ENCODE measurements around the gene SPON1.
"Not testable (repeated sequence)": the region's sequence is repeated elsewhere in the genome, so short reads cannot be mapped to it uniquely, and the experiment has no call there.

SPON1 gene

GRCh38 chr11:14252501-14252900 is 290.0 kb downstream of the SPON1 start:
- not testable (repeated sequence) for DNase-seq

DNA sequence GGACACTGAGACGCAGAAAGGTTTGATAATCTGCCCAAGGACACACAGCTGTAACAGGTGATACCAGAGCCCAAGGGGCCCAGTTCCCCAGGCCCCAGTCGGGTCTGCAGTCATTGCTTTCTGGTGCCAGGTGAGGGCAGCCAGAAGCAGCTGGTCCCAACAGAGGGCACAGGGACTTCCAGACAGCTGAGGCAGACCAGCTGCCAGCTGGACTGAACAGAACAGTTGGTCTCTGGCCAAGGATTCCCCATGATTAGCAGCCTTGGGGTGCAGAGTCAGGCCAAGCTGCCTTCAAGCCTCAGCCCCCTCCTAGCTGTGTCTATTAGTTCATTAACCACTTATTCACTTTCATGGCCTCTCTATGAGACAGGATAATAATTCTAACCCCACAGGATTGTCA is 290.9 kb downstream of the SPON1 start:
- no peak for DNase-seq

DNA sequence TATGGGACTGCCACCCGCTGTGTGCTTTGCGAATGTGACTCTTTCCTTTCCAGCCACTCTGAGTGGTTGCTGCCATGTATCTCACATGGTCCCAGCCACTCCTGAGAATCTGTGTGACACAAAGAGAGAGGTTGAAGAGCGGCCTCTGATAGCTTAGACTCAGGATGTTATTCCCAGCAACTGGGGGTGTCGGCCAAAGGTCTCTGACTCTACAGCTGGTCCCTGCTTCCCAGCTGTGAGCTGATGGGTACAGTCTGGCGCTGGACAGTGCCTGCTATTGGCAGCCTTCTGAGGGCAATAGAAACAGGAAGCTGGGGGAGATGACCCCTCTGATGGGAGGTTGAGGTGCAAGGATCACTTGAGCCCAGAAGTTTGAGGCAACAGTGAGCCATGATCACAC is 291.3 kb downstream of the SPON1 start:
- no peak for DNase-seq

DNA sequence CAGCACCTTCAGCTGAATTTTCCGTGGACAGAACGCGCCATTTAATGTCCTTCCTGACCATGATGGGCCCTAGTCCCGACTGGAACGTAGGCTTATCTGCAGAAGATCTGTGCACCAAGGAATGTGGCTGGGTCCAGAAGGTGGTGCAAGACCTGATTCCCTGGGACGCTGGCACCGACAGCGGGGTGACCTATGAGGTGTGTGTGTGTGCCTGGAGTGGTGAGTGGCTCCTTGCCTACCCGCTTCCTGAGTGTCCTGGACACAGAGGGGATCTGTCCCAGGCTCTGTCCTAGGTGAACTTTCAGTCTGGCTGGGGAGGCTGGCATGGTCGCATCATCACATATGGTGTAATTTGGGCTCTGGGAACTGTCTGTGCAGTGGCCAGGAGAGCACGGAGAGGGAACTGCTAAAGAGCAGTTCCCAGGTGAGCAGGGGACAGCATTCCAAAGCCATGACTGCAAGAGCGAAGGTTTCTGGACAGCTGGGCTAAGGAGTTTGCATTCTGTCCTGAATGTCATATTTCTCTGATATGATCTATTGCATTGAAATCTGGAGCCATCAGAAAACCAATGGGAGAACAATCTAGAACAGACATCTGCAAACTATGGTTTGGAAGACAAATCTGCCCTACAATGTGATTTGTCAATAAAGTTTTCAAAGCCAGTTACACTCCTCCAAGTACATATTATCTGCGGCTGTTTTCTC is 292.2 kb downstream of the SPON1 start:
- no peak for DNase-seq

- no peak for DNase-seq
These were observed 292.7 kb downstream of the SPON1 start for GRCh38 chr11:14255238-14255534.

DNA sequence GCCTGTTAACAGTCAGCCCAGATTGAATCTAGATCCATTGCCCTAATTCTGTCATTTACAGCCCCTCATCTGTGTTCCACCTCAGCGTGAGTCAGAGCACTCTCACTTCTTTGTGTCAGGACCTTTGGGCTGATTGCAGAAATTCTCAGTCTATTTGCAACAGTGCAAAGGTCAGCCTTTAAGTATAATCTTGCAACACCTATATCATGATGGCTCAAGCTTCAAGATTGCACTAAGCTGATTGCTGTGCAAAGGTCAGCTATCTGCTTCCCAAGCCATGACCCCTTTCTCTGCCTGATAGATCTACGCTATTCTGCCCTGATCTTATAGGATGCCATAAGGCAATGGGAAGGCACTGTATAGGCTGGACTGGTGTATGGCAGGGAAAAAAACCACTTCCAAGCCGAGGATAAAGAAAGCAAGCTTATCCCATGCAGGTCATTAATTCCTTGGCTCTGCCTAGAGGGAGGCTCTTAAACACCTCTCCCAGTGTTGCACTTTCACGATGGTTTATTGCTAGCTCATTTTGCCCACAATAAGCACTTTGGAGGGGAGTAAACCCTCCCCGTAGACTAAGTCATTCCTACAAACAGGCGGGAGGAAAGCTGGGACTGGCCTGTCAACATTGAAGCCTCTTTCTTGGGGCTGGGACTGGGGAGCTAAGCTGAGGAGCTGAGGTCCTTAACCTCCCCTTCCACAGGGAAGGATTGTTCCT is 295.9 kb downstream of the SPON1 start:
- DNase-seq: no peak

- no peak for DNase-seq
These were observed 296.8 kb downstream of the SPON1 start for GRCh38 chr11:14259186-14259784.

DNA sequence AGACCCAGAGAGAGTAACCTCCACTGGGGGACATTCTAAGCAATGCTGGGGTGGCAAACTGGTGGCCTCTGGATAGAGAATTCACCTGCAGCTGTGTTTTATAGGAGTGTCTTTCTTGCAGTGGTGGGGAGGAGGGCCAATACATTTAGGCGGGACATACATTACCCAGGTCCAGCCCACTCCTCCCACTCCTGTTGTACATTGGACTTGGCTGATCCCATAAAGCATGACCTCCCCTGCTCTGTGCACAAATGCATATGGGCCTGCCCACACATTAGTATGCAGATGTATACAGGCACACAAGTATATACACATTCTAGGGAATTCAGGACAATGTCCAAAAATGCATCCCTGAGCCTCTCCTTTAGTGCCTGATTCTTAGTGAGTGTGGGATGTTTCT is 297.4 kb downstream of the SPON1 start:
- DNase-seq: no peak

DNA sequence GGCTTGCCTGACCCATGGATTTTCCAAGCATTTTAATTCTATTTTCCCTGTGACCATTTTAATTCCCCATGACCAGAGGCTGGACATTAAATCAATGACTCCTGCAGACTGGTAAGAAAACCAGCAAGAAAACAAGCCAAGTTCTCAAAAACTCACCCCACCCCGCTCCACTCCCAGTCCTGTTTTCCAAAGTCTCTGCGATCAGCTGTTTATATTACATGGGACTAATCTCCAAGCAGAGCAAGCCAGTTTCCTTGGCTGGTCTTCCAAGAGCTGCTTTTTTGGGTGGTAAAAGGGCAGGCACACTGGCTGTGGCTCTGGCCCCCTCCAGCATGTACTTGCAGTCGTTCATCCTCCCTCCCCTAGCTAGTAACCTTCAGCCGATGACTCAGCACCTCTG is 298.5 kb downstream of the SPON1 start:
- no peak for DNase-seq

DNA sequence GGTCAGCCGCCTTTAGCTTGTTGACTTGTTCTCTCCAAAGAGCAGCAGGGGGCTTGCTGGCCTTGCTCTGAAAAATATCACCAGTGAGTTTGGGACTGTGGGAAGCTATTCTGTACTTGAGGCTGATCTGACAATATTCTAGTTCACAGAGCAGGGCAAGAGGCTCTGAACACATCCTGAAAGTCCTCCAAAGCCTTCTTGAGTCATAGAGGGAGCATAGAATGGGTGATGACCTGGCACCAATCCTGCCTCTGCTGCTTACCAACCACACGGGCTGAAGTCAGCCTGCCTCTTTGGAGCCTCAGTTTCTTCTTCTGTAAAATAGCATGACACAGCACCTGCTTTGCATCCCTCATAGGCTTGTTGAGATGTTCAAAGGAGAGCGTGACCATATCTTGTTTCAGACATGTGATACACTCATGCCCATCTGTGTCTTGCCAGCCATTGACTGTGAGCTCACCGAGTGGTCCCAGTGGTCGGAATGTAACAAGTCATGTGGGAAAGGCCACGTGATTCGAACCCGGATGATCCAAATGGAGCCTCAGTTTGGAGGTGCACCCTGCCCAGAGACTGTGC is 299.8 kb downstream of the SPON1 start:
- DNase-seq: no peak

DNA sequence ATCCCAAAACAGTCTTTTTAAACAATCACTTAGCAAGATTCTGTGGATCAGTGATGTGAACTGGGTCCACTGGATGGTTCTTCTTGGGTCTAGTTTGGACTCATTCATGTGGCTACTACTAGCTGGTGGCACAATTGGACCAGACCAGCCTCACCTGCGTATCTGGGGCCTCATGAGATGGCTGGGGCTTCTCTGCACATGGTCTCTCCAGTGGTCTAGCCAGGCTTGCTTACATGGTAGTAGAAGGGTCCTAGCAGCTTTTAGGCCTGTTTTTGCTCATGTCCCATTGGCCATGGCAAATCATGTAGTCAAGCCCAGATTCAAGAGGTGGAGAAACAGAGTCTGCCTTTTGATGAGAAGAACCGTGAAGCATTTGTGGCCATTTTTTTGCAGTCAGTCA is 302.4 kb downstream of the SPON1 start:
- no peak for DNase-seq

DNA sequence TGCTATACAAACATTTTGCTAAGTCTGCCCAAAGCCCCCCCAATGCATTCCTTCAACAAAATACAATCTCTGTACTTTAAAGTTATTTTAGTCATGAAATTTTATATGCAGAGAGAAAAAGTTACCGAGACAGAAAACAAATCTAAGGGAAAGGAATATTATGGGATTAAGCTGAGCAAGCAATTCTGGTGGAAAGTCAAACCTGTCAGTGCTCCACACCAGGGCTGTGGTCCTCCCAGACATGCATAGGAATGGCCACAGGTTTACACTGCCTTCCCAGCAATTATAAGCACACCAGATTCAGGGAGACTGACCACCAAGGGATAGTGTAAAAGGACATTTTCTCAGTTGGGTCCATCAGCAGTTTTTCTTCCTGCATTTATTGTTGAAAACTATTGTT is 304.1 kb downstream of the SPON1 start:
- no peak for DNase-seq

GRCh38 chr11:14267861-14268635 is 305.5 kb downstream of the SPON1 start:
- no peak for DNase-seq

GRCh38 chr11:14269692-14270573 is 307.4 kb downstream of the SPON1 start:
- no peak for DNase-seq

- peak in 1 of 2 donors; percentile 26 for DNase-seq
These were observed 308.4 kb downstream of the SPON1 start for GRCh38 chr11:14270690-14271542.

GRCh38 chr11:14273895-14274294 is 311.4 kb downstream of the SPON1 start:
- DNase-seq: no peak

DNA sequence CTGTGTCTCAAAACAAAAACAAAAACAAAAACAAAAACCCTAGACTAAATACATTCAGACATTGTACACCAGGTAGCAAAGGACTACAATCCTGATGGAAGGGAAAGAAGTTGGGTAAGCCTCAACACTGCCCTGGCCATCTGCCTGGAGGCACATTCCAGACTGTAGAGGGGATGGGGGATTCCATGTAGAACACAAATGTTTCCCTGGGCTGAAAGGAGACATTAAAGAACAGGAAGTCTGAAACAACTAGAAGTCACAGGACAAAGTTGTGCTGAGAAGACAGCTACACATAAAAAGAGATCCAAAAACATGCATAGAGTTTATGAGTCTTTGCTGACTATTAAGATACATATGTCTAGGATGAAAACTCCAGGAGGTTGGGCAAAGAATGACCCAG is 312.6 kb downstream of the SPON1 start:
- no peak for DNase-seq

GRCh38 chr11:14278869-14279268 is 316.3 kb downstream of the SPON1 start:
- not testable (repeated sequence) for DNase-seq

- DNase-seq: no peak
These were observed 325.8 kb downstream of the SPON1 start for GRCh38 chr11:14288189-14288935.

DNA sequence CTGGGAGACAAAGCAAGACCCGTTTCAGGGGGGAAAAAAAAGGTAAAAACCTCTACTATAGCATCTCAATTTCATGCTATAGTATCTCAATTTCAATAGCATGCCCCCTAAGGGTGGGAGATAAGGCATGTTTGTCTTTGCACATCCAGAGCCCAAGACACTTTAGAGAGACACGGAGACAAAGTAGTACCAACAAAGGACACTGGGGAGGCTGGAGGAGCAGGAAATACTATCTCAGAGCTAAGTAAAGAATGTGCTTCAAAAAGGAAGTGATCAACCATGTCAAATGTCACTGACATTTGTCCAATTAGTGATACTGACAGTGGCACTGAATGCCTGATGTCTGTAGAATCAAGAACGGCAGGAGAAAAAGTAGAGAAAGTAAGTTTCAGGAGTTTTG is 327.9 kb downstream of the SPON1 start:
- no peak for DNase-seq

DNA sequence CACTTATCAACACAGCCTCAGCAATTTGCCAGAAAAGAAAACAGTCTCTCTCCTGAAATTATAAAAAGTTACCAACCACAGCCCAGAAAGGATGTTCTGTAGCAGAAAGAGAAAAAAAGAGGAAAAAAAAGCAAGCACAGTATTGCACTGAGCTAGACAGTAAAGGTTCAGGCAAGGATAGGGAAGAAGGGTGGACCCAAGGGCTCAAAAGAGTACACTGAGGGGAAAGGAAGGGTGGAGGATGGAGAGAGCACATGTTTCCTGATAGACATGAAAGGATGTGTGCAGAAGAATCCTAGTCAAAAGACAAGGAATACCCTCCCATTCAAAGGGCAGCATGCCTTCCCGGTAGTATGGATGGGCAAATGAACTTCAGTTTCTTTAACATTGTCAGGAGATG is 337.4 kb downstream of the SPON1 start:
- no peak for DNase-seq
